ENCODE results near the gene DYSF. TPM values are rescaled to one million over a fixed set of nuclear protein-coding genes. Genes with fewer than 3 reads are reported as not detected.

DYSF gene
- total and polyA plus RNA-seq, 2 donors (not counting 3 experiments of a cell fraction or from before 2014, with no cell fraction given), result 50.9 to 152 TPM

- Histone ChIP-seq H3K36me3 (ENCODE audit: control insufficient read depth in 2 of 2, extremely low read depth in 1 of 2, insufficient read depth in 2 of 2, low read length in 2 of 2) (no peaks in the 10 kb centered on the region), H3K27me3 (ENCODE audit: control insufficient read depth in 2 of 2, insufficient read depth in 2 of 2, low read length in 2 of 2) (peaks cover 7 to 13% of the 10 kb centered on the region in 2 experiments), H3K9me1 (replicated peaks; ENCODE audit: control insufficient read depth, extremely low read depth, insufficient read depth, low read length) (no peaks in the 10 kb centered on the region), H3K79me2 (ENCODE audit: control insufficient read depth, insufficient read depth, low read length) (no peaks in the 10 kb centered on the region), H3K9me3 (replicated peaks; ENCODE audit: control insufficient read depth, insufficient read depth, low read length) (no peaks in the 10 kb centered on the region), H3K27ac (ENCODE audit: insufficient read depth, low read depth, low read length) (no peak overlapping the region), H3K4me1 (ENCODE audit: control insufficient read depth, extremely low read depth, insufficient read depth, low read length) (no peaks in the 10 kb centered on the region), H3K4me3 (replicated peaks in 1 of 3; ENCODE audit: insufficient read depth in 1 of 3, low read depth in 1 of 3, low read length in 3 of 3) (no peak overlapping the region), H2AFZ (ENCODE audit: low read depth, low read length) (no peak overlapping the region), H3K4me2 (ENCODE audit: insufficient read depth, low read length) (no peak overlapping the region), H4K20me1 (replicated peaks; ENCODE audit: control insufficient read depth, extremely low read depth, insufficient read depth, low read length) (no peaks in the 10 kb centered on the region), H3K9ac (replicated peaks; ENCODE audit: extremely low read depth, insufficient read depth, low read length) (no peak overlapping the region)
- TF ChIP-seq POLR2AphosphoS5 (IDR thresholded peaks at IDR 0.05; ENCODE audit: insufficient read depth, low read depth, low read length) (no peak), POLR2A (IDR thresholded peaks at IDR 0.05; ENCODE audit: low read depth, low read length) (no peak), CTCF (IDR thresholded peaks at IDR 0.05; ENCODE audit: extremely low read depth in 1 of 2, insufficient read depth in 1 of 2, low read depth in 1 of 2, low read length in 2 of 2) (no peak), JUN (IDR thresholded peaks at IDR 0.05; ENCODE audit: borderline replicate concordance, insufficient read depth, insufficient read length, low read depth) (no peak), EZH2 (IDR thresholded peaks at IDR 0.05; ENCODE audit: borderline replicate concordance, low read depth, low read length, severe bottlenecking) (no peak), GATA2 (IDR thresholded peaks at IDR 0.05; ENCODE audit: insufficient read depth, insufficient read length, low read depth, low read length) (no peak), MYC (IDR thresholded peaks at IDR 0.05; ENCODE audit: low read depth, low read length) (no peak), MAX (IDR thresholded peaks at IDR 0.05; ENCODE audit: insufficient read depth, insufficient read length) (no peak), FOS (IDR thresholded peaks at IDR 0.05; ENCODE audit: borderline replicate concordance, insufficient read depth, low read length) (no peak)
- CTCF ChIA-PET, result interaction anchor here (1.5 kb wide), 1 partner anchor 68 kb away, joined by 3 read pairs; no protein-coding TSS in a partner anchor
- BruUV-seq (replicated peaks), result no TSS peak
- intact Hi-C loops (cut with micrococcal nuclease), result no loop called here
- FAIRE-seq, result no peak
- no peak for DNase-seq (ENCODE audit: low read depth, low spot score)
- POLR2A ChIA-PET, result no interaction called here
- dilution Hi-C loops (cut with MboI; ENCODE audit: extremely low pct_ligation_motif_present, low sequenced_read_pairs), result no loop called here
Observed at GRCh38 chr2:71730785-71731383, 277.5 kb downstream of the DYSF start.

Measured in endothelial cell of umbilical vein (primary cell).